AG04449 (cell line): ENCODE measurements around the gene AMMECR1.
A peak's percentile ranks its signal among the peaks of the same experiment; 100 is the strongest.

ENCODE experiments used
- CTCF ChIA-PET: fragments of 350-600 bp; formaldehyde crosslinking; extraction: SDS; loops from one replicate; lab custom pipeline; 2021; ENCODE audit warnings: antibody characterized with exemption; lab: Yijun Ruan, JAX
- POLR2A ChIA-PET: fragments of 400-600, 350-600 bp; formaldehyde crosslinking; extraction: SDS; loops from one replicate; lab custom pipeline; 2020; ENCODE audit warnings: antibody characterized with exemption, inconsistent platforms; lab: Yijun Ruan, JAX
- DNase-seq: peaks from one replicate; pipeline ENCODE4 v3.0.0-alpha.2; 2010; ENCODE audit warnings: low read depth, low spot score
- H3K4me3 ChIP-seq: 2 replicates; pipeline ENCODE4 v1.5.1; 2011; ENCODE audit warnings: low read depth, mild to moderate bottlenecking, control low read depth, low read length
- CTCF ChIP-seq: IDR thresholded peaks from one replicate; pipeline ENCODE4 v1.5.1; 2011; ENCODE audit warnings: mild to moderate bottlenecking, moderate library complexity, low read length, control low read depth, inconsistent platforms; ENCODE audit not compliant: insufficient read depth; ENCODE audit errors: missing control alignments

AMMECR1 gene

GRCh38 chrX:110316351-110317060 is 1.4 kb downstream of the AMMECR1 start:
- ChIA-PET CTCF (interaction anchor here (0.8 to 6.2 kb wide), 8 partner anchors 9 to 170 kb away, joined by 3 to 58 read pairs (median 5); no protein-coding TSS in a partner anchor), POLR2A (interaction anchor here (1.2 to 2.5 kb wide), 2 partner anchors 35 to 87 kb away, joined by 3 to 8 read pairs; no protein-coding TSS in a partner anchor)
- no peak for TF ChIP-seq CTCF
- no peak for DNase-seq
- peak overlapping the region; percentile 73 for H3K4me3 ChIP-seq

DNA sequence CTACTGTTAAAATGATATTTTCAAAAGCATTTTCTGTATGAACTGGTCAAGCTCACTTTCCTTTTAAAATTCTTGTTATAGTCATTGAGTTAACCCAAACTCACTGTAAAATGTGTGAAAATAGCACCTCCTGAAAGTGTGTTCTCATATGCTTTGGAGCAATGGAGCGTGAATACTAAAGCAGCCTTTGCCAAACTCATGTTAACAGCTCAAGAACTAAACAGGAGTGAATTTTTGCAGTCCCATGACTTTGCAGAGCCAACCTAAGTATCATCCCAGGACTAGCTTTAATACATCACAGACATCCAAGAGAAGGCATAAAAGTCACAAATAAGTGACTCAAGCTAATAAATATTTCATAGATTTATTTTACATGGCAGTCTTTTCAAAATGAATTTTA is 2.3 kb downstream of the AMMECR1 start:
- no peak for TF ChIP-seq CTCF
- ChIA-PET CTCF (interaction anchor here (0.8 to 6.2 kb wide), 5 partner anchors 8 to 169 kb away, joined by 3 to 58 read pairs (median 4); no protein-coding TSS in a partner anchor), POLR2A (no interaction called here)
- no peak for DNase-seq
- peak overlapping the region; percentile 73 for H3K4me3 ChIP-seq

DNA sequence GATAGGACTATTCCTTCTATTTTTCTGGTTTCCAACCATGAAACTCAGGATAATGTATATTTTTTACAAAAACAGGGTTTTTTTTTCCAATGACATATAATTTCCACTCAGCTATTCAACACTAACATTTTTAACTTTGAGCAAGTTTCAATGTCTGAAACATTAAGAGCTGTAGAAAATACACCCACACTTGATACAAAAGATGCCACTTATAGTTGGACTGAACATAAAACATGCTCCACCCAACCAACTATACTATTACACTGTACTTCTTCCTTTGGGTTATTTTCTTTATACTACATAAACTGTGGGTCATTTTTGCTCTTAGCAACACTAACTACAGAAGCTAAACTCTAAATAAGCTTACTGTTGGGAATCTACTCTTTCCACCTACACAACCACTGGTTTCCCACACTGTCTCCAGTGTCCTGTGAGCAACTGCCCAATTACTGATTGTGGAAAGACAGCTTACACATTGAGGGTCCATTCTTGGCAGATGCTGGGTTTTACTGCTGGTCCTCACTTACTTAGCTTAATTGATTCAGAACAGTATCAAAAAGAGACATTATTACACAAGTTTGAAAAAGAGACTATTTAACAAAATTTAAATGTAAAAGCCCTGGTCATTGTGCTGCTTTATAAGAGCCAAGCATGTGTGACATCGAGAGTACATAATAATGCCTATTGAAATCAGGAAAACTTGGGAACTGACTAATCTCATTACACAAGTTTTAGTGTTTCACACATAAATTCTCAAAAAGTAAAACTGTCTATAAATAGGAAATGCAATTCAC is 6.3 kb downstream of the AMMECR1 start:
- TF ChIP-seq CTCF, result no peak
- CTCF ChIA-PET, result interaction anchor here (1.1 to 2.0 kb wide), 3 partner anchors 91 to 151 kb away, joined by 3 to 8 read pairs (median 4); no protein-coding TSS in a partner anchor
- no peak for DNase-seq
- H3K4me3 ChIP-seq, result no peak overlapping the region
- POLR2A ChIA-PET, result no interaction called here

- ChIA-PET POLR2A (no interaction called here), CTCF (interaction anchor here (2.0 kb wide), 1 partner anchor 97 kb away, joined by 8 read pairs; no protein-coding TSS in a partner anchor)
- no peak overlapping the region for H3K4me3 ChIP-seq
- no peak for TF ChIP-seq CTCF
- DNase-seq, result no peak
Observed at GRCh38 chrX:110310896-110311295, 7.0 kb downstream of the AMMECR1 start.

DNA sequence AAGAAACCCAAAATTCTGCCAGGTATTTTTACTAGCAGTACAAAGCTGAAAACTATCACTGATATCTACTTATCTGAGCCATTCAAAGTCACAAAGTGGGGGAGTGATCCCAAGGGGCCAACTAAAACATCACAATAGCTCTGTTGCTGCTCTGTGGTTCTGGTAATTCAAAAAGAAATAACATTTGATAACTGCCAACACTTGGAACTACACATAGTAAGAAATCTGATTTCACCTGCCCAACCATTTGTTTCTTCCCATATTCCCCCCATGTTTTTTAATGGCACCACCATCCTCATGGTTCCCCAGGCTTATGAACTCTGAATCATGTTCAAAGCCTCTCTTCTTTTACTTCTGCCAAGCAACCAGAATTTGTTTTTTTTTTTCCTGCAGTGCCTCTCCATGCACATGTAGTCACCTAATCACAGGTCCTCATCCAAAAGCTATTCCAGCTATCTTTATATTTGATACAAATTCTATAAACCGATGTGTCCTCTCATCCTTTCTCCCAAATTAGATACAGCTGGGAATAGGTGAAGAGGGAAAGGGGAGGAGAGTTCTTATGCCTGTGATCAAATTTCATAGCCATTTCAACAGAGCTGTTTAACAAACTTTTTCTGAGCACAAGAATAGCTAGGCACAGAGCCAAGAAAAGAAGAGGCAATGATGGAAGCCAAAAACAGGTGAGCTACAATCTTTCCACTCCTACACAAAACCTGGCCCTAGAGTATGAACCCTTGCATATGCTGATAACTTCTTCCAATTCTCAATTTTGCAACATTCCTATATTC is 7.7 kb downstream of the AMMECR1 start:
- no peak for TF ChIP-seq CTCF
- ChIA-PET POLR2A (interaction anchor here (0.8 kb wide), 1 partner anchor 257 kb away, joined by 3 read pairs; no protein-coding TSS in a partner anchor), CTCF (interaction anchor here (2.0 kb wide), 1 partner anchor 98 kb away, joined by 8 read pairs; no protein-coding TSS in a partner anchor)
- no peak overlapping the region for H3K4me3 ChIP-seq
- DNase-seq, result no peak
